Measurements from ENCODE around the gene TTLL11. TPM values are rescaled to one million over a fixed set of nuclear protein-coding genes. Genes with fewer than 3 reads are reported as not detected.

Gene TTLL11
- total and polyA plus RNA-seq, 3 experiments from 2014 or later = 4.0 to 6.2 (median 4.5) TPM

- H3K4me1 Mint-ChIP-seq = no peaks in the 10 kb centered on the region
- H3K36me3 ChIP-seq (ENCODE audit: insufficient read depth, low read length) = no peaks in the 10 kb centered on the region
- H3K27ac ChIP-seq (ENCODE audit: low read depth, low read length) = no peak overlapping the region
- H3K9me3 Mint-ChIP-seq = peaks cover 0 to 9% (median 0%) of the 10 kb centered on the region in 5 donors
- no peaks in the 10 kb centered on the region for H3K9me3 ChIP-seq (ENCODE audit: low read length)
- H3K27ac Mint-ChIP-seq = no peak overlapping the region
- H3K27me3 Mint-ChIP-seq = no peaks in the 10 kb centered on the region
- H3K4me3 Mint-ChIP-seq = no peak overlapping the region
- ChIA-PET CTCF (no interaction called here), POLR2A (no interaction called here)
- no peak overlapping the region for H3K4me3 ChIP-seq (ENCODE audit: low read length)
- peaks cover 11 to 34% (median 12%) of the 10 kb centered on the region in 3 donors for H3K36me3 Mint-ChIP-seq
- DNase-seq = no peak
- no peaks in the 10 kb centered on the region for H3K4me1 ChIP-seq (ENCODE audit: insufficient read depth, low read length)
- H3K27me3 ChIP-seq (ENCODE audit: insufficient read depth, low read length, poor library complexity, severe bottlenecking) = no peaks in the 10 kb centered on the region
Observed at GRCh38 chr9:122039234-122039633, 53.9 kb downstream of the TTLL11 start.

- Histone ChIP-seq H3K4me3 (ENCODE audit: low read length) (no peak overlapping the region), H3K27me3 (ENCODE audit: insufficient read depth, low read length, poor library complexity, severe bottlenecking) (no peaks in the 10 kb centered on the region), H3K27ac (ENCODE audit: low read depth, low read length) (no peak overlapping the region), H3K9me3 (ENCODE audit: low read length) (no peaks in the 10 kb centered on the region), H3K4me1 (ENCODE audit: insufficient read depth, low read length) (no peaks in the 10 kb centered on the region), H3K36me3 (ENCODE audit: insufficient read depth, low read length) (no peaks in the 10 kb centered on the region)
- ChIA-PET CTCF (no interaction called here), POLR2A (no interaction called here)
- no peak overlapping the region for H3K4me3 Mint-ChIP-seq
- peaks cover 0 to 2% (median 0%) of the 10 kb centered on the region in 3 donors for H3K4me1 Mint-ChIP-seq
- H3K36me3 Mint-ChIP-seq = peaks cover 0 to 40% (median 15%) of the 10 kb centered on the region in 3 donors
- H3K27me3 Mint-ChIP-seq = no peaks in the 10 kb centered on the region
- no peak overlapping the region for H3K27ac Mint-ChIP-seq
- no peak for DNase-seq
- H3K9me3 Mint-ChIP-seq = no peaks in the 10 kb centered on the region
Observed at GRCh38 chr9:122036988-122037387, 56.1 kb downstream of the TTLL11 start.

GRCh38 chr9:122036408-122036807 lies 56.7 kb downstream of the TTLL11 start:
- no peaks in the 10 kb centered on the region for H3K36me3 ChIP-seq (ENCODE audit: insufficient read depth, low read length)
- no peaks in the 10 kb centered on the region for H3K27me3 ChIP-seq (ENCODE audit: insufficient read depth, low read length, poor library complexity, severe bottlenecking)
- no peak overlapping the region for H3K27ac ChIP-seq (ENCODE audit: low read depth, low read length)
- H3K27ac Mint-ChIP-seq = no peak overlapping the region
- peaks cover 0 to 2% (median 0%) of the 10 kb centered on the region in 3 donors for H3K4me1 Mint-ChIP-seq
- H3K9me3 ChIP-seq (ENCODE audit: low read length) = no peaks in the 10 kb centered on the region
- CTCF ChIA-PET = no interaction called here
- DNase-seq = no peak
- no peak overlapping the region for H3K4me3 Mint-ChIP-seq
- no peaks in the 10 kb centered on the region for H3K9me3 Mint-ChIP-seq
- H3K36me3 Mint-ChIP-seq = peaks cover 0 to 41% (median 17%) of the 10 kb centered on the region in 3 donors
- no peaks in the 10 kb centered on the region for H3K27me3 Mint-ChIP-seq
- POLR2A ChIA-PET = no interaction called here
- H3K4me3 ChIP-seq (ENCODE audit: low read length) = no peak overlapping the region
- H3K4me1 ChIP-seq (ENCODE audit: insufficient read depth, low read length) = no peaks in the 10 kb centered on the region

GRCh38 chr9:122033775-122034373 lies 59.2 kb downstream of the TTLL11 start:
- Mint-ChIP-seq H3K27me3 (no peaks in the 10 kb centered on the region), H3K9me3 (no peaks in the 10 kb centered on the region), H3K36me3 (peaks cover 4 to 40% (median 14%) of the 10 kb centered on the region in 3 donors), H3K4me3 (no peak overlapping the region), H3K4me1 (peaks cover 0 to 3% (median 0%) of the 10 kb centered on the region in 3 donors), H3K27ac (peak overlapping the region in 1 of 8 donors; percentile 58)
- Histone ChIP-seq H3K36me3 (ENCODE audit: insufficient read depth, low read length) (no peaks in the 10 kb centered on the region), H3K9me3 (ENCODE audit: low read length) (no peaks in the 10 kb centered on the region), H3K4me1 (ENCODE audit: insufficient read depth, low read length) (no peaks in the 10 kb centered on the region), H3K27ac (ENCODE audit: low read depth, low read length) (no peak overlapping the region), H3K4me3 (ENCODE audit: low read length) (no peak overlapping the region), H3K27me3 (ENCODE audit: insufficient read depth, low read length, poor library complexity, severe bottlenecking) (no peaks in the 10 kb centered on the region)
- ChIA-PET POLR2A (no interaction called here), CTCF (interaction anchor here (1.1 kb wide), 1 partner anchor 9 kb away, joined by 3 read pairs; no protein-coding TSS in a partner anchor)
- DNase-seq = no peak

GRCh38 chr9:122032346-122032745 lies 60.8 kb downstream of the TTLL11 start:
- no peak for DNase-seq
- Histone ChIP-seq H3K4me3 (ENCODE audit: low read length) (no peak overlapping the region), H3K27ac (ENCODE audit: low read depth, low read length) (no peak overlapping the region), H3K4me1 (ENCODE audit: insufficient read depth, low read length) (no peaks in the 10 kb centered on the region), H3K27me3 (ENCODE audit: insufficient read depth, low read length, poor library complexity, severe bottlenecking) (no peaks in the 10 kb centered on the region), H3K9me3 (ENCODE audit: low read length) (no peaks in the 10 kb centered on the region), H3K36me3 (ENCODE audit: insufficient read depth, low read length) (no peaks in the 10 kb centered on the region)
- CTCF ChIA-PET = no interaction called here
- Mint-ChIP-seq H3K36me3 (peaks cover 17 to 35% (median 20%) of the 10 kb centered on the region in 3 donors), H3K27me3 (no peaks in the 10 kb centered on the region), H3K27ac (no peak overlapping the region), H3K4me3 (no peak overlapping the region), H3K4me1 (peaks cover 0 to 3% (median 0%) of the 10 kb centered on the region in 3 donors), H3K9me3 (peaks cover 0 to 7% (median 0%) of the 10 kb centered on the region in 5 donors)
- POLR2A ChIA-PET = no interaction called here

DNA sequence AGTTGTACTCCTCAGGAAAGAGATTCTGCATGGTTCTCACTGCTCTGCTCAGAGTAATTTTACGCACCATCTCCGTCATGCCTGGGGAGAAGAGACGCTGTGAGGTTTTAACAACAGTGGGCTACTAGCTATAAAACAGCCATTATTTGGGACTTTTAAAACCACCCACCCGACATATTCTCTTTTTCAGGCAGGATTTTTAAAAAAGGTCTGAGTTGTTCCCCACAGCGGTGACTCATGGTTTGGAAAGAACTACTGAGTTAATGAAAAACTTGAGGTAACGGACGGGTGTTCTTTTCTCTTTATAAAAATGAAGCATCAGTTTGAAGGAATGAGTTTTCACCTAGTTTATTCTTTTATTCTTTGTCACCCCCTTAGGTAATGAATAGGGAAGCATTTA lies 61.3 kb downstream of the TTLL11 start:
- H3K4me1 Mint-ChIP-seq = peaks cover 0 to 3% (median 0%) of the 10 kb centered on the region in 3 donors
- H3K27ac ChIP-seq (ENCODE audit: low read depth, low read length) = no peak overlapping the region
- H3K27me3 ChIP-seq (ENCODE audit: insufficient read depth, low read length, poor library complexity, severe bottlenecking) = no peaks in the 10 kb centered on the region
- no peaks in the 10 kb centered on the region for H3K27me3 Mint-ChIP-seq
- H3K4me3 Mint-ChIP-seq = no peak overlapping the region
- ChIA-PET CTCF (no interaction called here), POLR2A (no interaction called here)
- no peak overlapping the region for H3K27ac Mint-ChIP-seq
- H3K9me3 ChIP-seq (ENCODE audit: low read length) = no peaks in the 10 kb centered on the region
- H3K9me3 Mint-ChIP-seq = peaks cover 0 to 7% (median 0%) of the 10 kb centered on the region in 5 donors
- H3K36me3 ChIP-seq (ENCODE audit: insufficient read depth, low read length) = no peaks in the 10 kb centered on the region
- peaks cover 19 to 30% (median 22%) of the 10 kb centered on the region in 3 donors for H3K36me3 Mint-ChIP-seq
- no peaks in the 10 kb centered on the region for H3K4me1 ChIP-seq (ENCODE audit: insufficient read depth, low read length)
- no peak overlapping the region for H3K4me3 ChIP-seq (ENCODE audit: low read length)
- DNase-seq = no peak

- Mint-ChIP-seq H3K4me1 (peaks cover 0 to 3% (median 0%) of the 10 kb centered on the region in 3 donors), H3K27ac (no peak overlapping the region), H3K27me3 (no peaks in the 10 kb centered on the region), H3K4me3 (no peak overlapping the region), H3K36me3 (peaks cover 19 to 27% (median 25%) of the 10 kb centered on the region in 3 donors), H3K9me3 (peaks cover 0 to 7% (median 0%) of the 10 kb centered on the region in 5 donors)
- ChIA-PET CTCF (no interaction called here), POLR2A (no interaction called here)
- no peak for DNase-seq
- Histone ChIP-seq H3K36me3 (ENCODE audit: insufficient read depth, low read length) (no peaks in the 10 kb centered on the region), H3K4me3 (ENCODE audit: low read length) (no peak overlapping the region), H3K4me1 (ENCODE audit: insufficient read depth, low read length) (no peaks in the 10 kb centered on the region), H3K9me3 (ENCODE audit: low read length) (no peaks in the 10 kb centered on the region), H3K27me3 (ENCODE audit: insufficient read depth, low read length, poor library complexity, severe bottlenecking) (no peaks in the 10 kb centered on the region), H3K27ac (ENCODE audit: low read depth, low read length) (no peak overlapping the region)
Observed at GRCh38 chr9:122031157-122031556, 62.0 kb downstream of the TTLL11 start.

GRCh38 chr9:122030357-122030756 lies 62.8 kb downstream of the TTLL11 start:
- Mint-ChIP-seq H3K27me3 (no peaks in the 10 kb centered on the region), H3K4me1 (peaks cover 0 to 3% (median 0%) of the 10 kb centered on the region in 3 donors), H3K9me3 (peaks cover 0 to 7% (median 2%) of the 10 kb centered on the region in 5 donors), H3K27ac (no peak overlapping the region), H3K36me3 (peaks cover 21 to 31% (median 31%) of the 10 kb centered on the region in 3 donors), H3K4me3 (no peak overlapping the region)
- ChIA-PET POLR2A (no interaction called here), CTCF (interaction anchor here (0.6 kb wide), 1 partner anchor 68 kb away, joined by 3 read pairs; no protein-coding TSS in a partner anchor)
- no peak for DNase-seq
- H3K27me3 ChIP-seq (ENCODE audit: insufficient read depth, low read length, poor library complexity, severe bottlenecking) = no peaks in the 10 kb centered on the region
- H3K27ac ChIP-seq (ENCODE audit: low read depth, low read length) = no peak overlapping the region
- H3K4me1 ChIP-seq (ENCODE audit: insufficient read depth, low read length) = no peaks in the 10 kb centered on the region
- H3K9me3 ChIP-seq (ENCODE audit: low read length) = no peaks in the 10 kb centered on the region
- no peaks in the 10 kb centered on the region for H3K36me3 ChIP-seq (ENCODE audit: insufficient read depth, low read length)
- H3K4me3 ChIP-seq (ENCODE audit: low read length) = no peak overlapping the region
